Common myeloid progenitor, CD34-positive (primary cell): ENCODE results near the gene AKTIP. TPM values are rescaled to one million over a fixed set of nuclear protein-coding genes. Genes with fewer than 3 reads are reported as not detected.

Source experiments
- CTCF ChIA-PET: fragments of 350-600 bp; sonication (Branson Sonifier 250); formaldehyde crosslinking; loops from one replicate; lab custom pipeline; 2021; ENCODE audit warnings: antibody characterized with exemption; lab: Charles Lee
- POLR2A ChIA-PET: fragments of 350-600 bp; sonication (Branson Sonifier 250); formaldehyde crosslinking; loops from one replicate; lab custom pipeline; 2021; ENCODE audit warnings: antibody characterized with exemption; lab: Charles Lee
- DNase-seq, 3 donors: peaks; one replicate each; pipeline versions ENCODE4 v3.0.0 to v3.0.0-alpha.2; 2013
- H3K27ac ChIP-seq, 2 experiments: 1 replicate in 1 of 2; 2 replicates in 1 of 2; pipeline ENCODE4 v1.7.0; 2013; ENCODE audit warnings: inconsistent platforms in 2 of 2, low read length in 2 of 2, mild to moderate bottlenecking in 2 of 2, low read depth in 1 of 2, moderate library complexity in 1 of 2; ENCODE audit not compliant: severe bottlenecking in 2 of 2, insufficient read depth in 1 of 2, poor library complexity in 1 of 2
- H3K27me3 ChIP-seq, 5 experiments: replicated peaks in 2 of 5; 1 replicate in 3 of 5; 2 replicates in 2 of 5; pipeline versions ENCODE4 v1.6.1 to v1.7.0; 2013; ENCODE audit warnings: low read length in 4 of 5, mild to moderate bottlenecking in 2 of 5, moderate library complexity in 2 of 5, inconsistent platforms in 1 of 5; ENCODE audit not compliant: insufficient read depth in 5 of 5, control insufficient read depth in 4 of 5
- H3K36me3 ChIP-seq, 4 experiments: 1 replicate in 2 of 4; 2 replicates in 2 of 4; pipeline versions ENCODE4 v1.6.1 to v1.7.0; 2013; ENCODE audit warnings: low read length in 3 of 4, control low read depth in 1 of 4, mild to moderate bottlenecking in 1 of 4; ENCODE audit not compliant: control insufficient read depth in 4 of 4, insufficient read depth in 4 of 4
- H3K4me1 ChIP-seq, 4 experiments: 1 replicate in 3 of 4; 2 replicates in 1 of 4; pipeline versions ENCODE4 v1.6.1 to v1.7.1; 2013; ENCODE audit warnings: low read length in 3 of 4, mild to moderate bottlenecking in 3 of 4, control low read depth in 1 of 4, inconsistent platforms in 1 of 4, moderate library complexity in 1 of 4; ENCODE audit not compliant: control insufficient read depth in 4 of 4, insufficient read depth in 4 of 4; ENCODE audit errors: control extremely low read depth in 1 of 4
- H3K4me3 ChIP-seq, 7 experiments: 1 replicate in 4 of 7; 2 replicates in 3 of 7; pipeline versions ENCODE4 v1.5.1 to v1.7.0; 2013; ENCODE audit warnings: mild to moderate bottlenecking in 7 of 7, low read length in 6 of 7, moderate library complexity in 6 of 7, inconsistent platforms in 2 of 7, low read depth in 2 of 7, control low read depth in 1 of 7; ENCODE audit not compliant: insufficient read depth in 4 of 7, control insufficient read depth in 1 of 7; ENCODE audit errors: extremely low read depth in 1 of 7
- H3K9me3 ChIP-seq, 5 experiments: 1 replicate in 4 of 5; 2 replicates in 1 of 5; pipeline versions ENCODE4 v1.6.1 to v1.7.1; 2013; ENCODE audit warnings: low read length in 4 of 5, mild to moderate bottlenecking in 2 of 5, inconsistent platforms in 1 of 5, low read depth in 1 of 5, moderate library complexity in 1 of 5; ENCODE audit not compliant: control insufficient read depth in 4 of 5, insufficient read depth in 2 of 5; ENCODE audit errors: control extremely low read depth in 1 of 5
- WGBS: methylation state at CpG from one replicate; pipeline ENCODE4 v1.1.5; 2013; ENCODE audit not compliant: insufficient coverage; 5-methylcytosine and 5-hydroxymethylcytosine counted together
- polyA plus RNA-seq: library from polyadenylated mRNA; unstranded; fragments of 120-200 nt; gene quantifications from one replicate; pipeline ENCODE4 v1.2.1, GENCODE V29; 2013

AKTIP gene
- 8.8 TPM for polyA plus RNA-seq

DNA sequence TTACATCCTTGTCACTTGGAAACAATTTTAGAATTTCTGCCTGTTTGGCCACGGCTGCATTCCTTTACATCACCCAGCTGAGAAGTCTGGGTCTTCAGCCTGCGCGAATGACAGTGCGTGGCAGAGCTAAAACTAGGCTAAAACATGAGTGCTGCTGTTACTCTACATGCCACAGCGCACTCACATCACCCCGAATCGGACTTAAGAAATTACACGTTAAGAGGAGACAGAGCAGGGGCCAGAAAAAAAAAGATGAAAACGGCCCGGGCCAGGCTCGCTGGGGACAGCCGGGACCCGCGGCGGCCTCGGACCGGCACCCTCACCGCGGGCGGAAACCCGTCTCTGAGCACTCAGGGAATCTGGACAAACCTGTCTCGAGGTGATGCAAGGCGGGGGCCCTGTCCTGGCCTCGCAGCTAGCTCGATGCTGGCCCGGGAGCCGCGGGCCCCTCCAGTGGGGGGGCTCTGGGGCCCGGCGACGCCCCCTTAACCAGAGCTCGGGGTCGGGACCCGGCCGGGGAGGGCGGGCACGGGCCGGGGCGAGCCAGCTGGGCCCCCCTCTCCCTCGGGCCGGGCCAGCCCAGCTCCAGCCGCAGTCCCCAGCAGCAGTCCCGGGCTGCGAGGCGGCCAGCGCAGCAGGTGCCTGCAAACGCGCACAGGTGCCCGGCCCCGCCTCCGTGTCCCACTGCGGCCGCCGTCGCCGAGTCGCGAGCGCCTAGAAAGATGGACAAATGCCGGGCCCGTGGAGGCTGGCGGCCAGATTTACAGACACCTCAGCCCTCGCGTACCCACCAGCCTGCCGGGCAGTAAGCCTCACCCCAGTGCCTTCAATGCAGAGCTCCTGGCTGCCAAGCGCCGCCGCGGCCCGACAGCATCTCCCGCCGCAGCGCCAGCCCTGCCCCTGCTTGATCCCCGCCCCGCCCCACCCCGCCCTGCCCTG is at the start of gene AKTIP:
Gene AKTIP (minus strand): TSS at position 879 of the 939 bp plus-strand sequence. CDS start 2,950 bp downstream, outside the sequence.
- Histone ChIP-seq H3K4me3 (peak within 1 kb of the TSS; percentile 71 to 89 (median 81)), H3K4me1 (peaks cover 2 to 22% (median 15%) of the 10 kb centered on the region in 4 experiments), H3K27me3 (peaks cover 0 to 14% (median 12%) of the 10 kb centered on the region in 5 experiments), H3K27ac (peak within 1 kb of the TSS in 1 of 2 experiments; percentile 54), H3K36me3 (peaks cover 0 to 1% (median under 1%) of the 10 kb centered on the region in 4 experiments), H3K9me3 (no peaks in the 10 kb centered on the region)
- peak in 2 of 3 donors; percentile 60 to 73 for DNase-seq
- under 1% methylated on average over 70 of the region's 76 CpGs for WGBS
- POLR2A ChIA-PET: no interaction called here
- CTCF ChIA-PET: interaction anchor here (1.0 to 1.4 kb wide), 4 partner anchors 9 to 321 kb away, joined by 3 to 4 read pairs (median 3); no protein-coding TSS in a partner anchor

DNA sequence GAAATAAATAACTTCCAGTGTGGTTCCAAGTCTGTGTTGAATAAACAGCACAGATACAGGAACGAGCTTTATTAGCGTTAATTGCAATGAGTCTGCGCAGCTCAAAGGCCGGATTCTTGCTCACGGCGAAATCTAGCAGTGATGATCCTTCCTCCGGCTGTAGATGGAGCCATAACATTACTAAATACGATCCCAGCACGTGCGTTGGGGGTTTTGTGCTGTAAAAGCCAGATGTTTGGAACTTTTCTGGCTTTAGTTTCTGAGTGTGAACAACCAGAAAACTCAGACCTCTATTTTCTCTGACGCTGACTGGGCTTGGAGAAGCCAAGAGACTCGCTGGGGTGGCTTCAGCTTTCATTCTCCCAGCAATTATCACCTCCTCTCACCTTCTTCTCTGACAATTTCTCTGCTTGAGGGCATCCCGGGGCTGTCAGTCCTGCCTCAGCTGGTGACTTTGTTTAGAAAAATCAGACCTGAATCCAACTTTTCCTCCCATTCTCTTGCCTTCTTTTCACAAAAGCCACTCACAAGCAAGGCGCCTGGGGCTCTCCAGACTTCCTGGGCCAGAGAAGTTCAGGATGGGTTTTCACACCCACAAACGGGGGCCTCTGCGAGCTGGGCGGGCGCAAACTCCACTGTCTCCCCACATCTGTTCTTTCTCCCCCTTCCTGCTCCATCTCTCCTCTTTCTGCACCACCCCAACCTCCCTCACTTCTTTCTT is 47.1 kb upstream of the AKTIP start:
- ChIA-PET CTCF (interaction anchor here (0.7 to 2.2 kb wide), 13 partner anchors 9 to 1822 kb away, joined by 3 to 6 read pairs (median 3); no protein-coding TSS in a partner anchor), POLR2A (no interaction called here)
- Histone ChIP-seq H3K9me3 (no peaks in the 10 kb centered on the region), H3K4me1 (peaks cover 0 to 5% (median 1%) of the 10 kb centered on the region in 4 experiments), H3K36me3 (no peaks in the 10 kb centered on the region), H3K27me3 (peaks cover 2 to 63% (median 29%) of the 10 kb centered on the region in 5 experiments), H3K4me3 (no peak overlapping the region), H3K27ac (no peak overlapping the region)
- peak; percentile 78 to 87 (median 86) for DNase-seq
- 20% methylated on average over 18 of the region's 18 CpGs for WGBS

DNA sequence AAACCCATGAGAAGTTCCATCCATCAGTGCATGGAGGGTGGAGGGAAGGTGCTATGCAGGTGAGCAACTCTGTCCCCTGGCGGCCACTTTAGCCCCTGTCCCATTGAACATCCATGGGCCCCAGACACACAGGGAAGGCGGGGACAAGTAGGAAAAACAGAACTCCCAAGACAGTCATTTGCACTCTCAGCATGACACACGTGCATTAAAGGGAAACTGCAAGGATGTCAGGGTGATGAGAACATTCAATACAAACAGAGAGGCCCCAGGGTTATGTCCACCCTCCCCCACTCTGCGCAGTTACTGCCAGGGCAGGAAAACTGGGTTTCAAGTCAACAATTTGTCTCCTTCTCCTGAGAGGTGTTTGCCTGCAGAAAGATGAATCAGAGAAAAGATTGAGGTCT is 44.0 kb upstream of the AKTIP start:
- H3K27ac ChIP-seq: no peak overlapping the region
- no peaks in the 10 kb centered on the region for H3K36me3 ChIP-seq
- ChIA-PET POLR2A (no interaction called here), CTCF (interaction anchor here (1.1 to 1.4 kb wide), 4 partner anchors 15 to 229 kb away, joined by 3 read pairs; no protein-coding TSS in a partner anchor)
- peaks cover 0 to 2% (median 0%) of the 10 kb centered on the region in 5 experiments for H3K9me3 ChIP-seq
- H3K27me3 ChIP-seq: peaks cover 2 to 73% (median 26%) of the 10 kb centered on the region in 5 experiments
- WGBS: 52% methylated on average over 4 of the region's 4 CpGs
- peaks cover 0 to 5% (median 1%) of the 10 kb centered on the region in 4 experiments for H3K4me1 ChIP-seq
- no peak for DNase-seq
- H3K4me3 ChIP-seq: no peak overlapping the region

DNA sequence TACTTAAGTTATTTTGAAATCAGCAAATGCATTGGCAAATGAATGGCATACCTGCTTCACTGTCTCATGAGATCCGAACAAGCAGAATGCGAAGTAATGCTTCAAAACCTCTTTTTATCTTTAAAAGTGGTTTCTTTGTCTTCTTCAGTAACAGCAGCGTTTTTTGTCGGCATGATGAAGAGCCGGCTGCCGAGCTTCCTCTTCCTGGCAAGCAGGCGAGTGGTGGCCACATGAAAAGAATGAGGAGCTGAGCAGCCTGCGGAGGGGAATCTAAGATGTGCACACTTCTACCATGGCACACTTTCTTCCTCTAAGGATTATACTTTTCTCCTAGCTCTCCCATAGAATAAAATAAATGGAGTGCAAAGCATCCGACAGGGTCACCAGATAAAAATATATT is 42.4 kb upstream of the AKTIP start:
- Histone ChIP-seq H3K36me3 (no peaks in the 10 kb centered on the region), H3K4me3 (no peak overlapping the region), H3K9me3 (peaks cover 0 to 2% (median 0%) of the 10 kb centered on the region in 5 experiments), H3K4me1 (peaks cover 0 to 5% (median 1%) of the 10 kb centered on the region in 4 experiments), H3K27ac (no peak overlapping the region), H3K27me3 (peaks cover 2 to 76% (median 23%) of the 10 kb centered on the region in 5 experiments)
- POLR2A ChIA-PET: no interaction called here
- CTCF ChIA-PET: interaction anchor here (0.8 to 2.5 kb wide), 6 partner anchors 9 to 41 kb away, joined by 3 to 7 read pairs (median 3); no protein-coding TSS in a partner anchor
- DNase-seq: peak; percentile 17 to 77 (median 71)
- 9% methylated on average over 6 of the region's 9 CpGs for WGBS

DNA sequence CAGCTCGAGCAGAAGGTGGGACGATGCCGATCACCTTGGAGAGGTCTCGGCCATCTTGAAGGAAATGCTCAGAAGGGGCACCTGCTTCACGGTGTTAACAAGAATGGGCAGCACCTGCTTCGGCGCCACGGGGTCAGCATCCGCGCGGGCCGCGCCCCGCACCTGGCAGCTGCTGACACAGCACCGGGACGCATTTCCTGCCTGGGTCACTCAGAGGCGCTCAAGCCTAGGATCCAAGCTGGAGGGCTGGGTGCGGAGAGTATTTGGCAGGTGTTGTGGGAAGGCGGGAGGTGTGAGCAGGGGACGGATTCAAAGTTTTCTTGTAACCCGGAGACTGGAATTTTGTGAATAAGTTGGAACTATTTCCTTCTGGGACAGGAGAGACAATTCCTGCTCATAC is 39.3 kb upstream of the AKTIP start:
- Histone ChIP-seq H3K4me1 (peaks cover 0 to 3% (median 1%) of the 10 kb centered on the region in 4 experiments), H3K4me3 (no peak overlapping the region), H3K9me3 (peaks cover 0 to 4% (median 0%) of the 10 kb centered on the region in 5 experiments), H3K27ac (no peak overlapping the region), H3K27me3 (peaks cover 0 to 50% (median 19%) of the 10 kb centered on the region in 5 experiments), H3K36me3 (no peaks in the 10 kb centered on the region)
- ChIA-PET CTCF (no interaction called here), POLR2A (no interaction called here)
- 56% methylated on average over 21 of the region's 21 CpGs for WGBS
- no peak for DNase-seq

DNA sequence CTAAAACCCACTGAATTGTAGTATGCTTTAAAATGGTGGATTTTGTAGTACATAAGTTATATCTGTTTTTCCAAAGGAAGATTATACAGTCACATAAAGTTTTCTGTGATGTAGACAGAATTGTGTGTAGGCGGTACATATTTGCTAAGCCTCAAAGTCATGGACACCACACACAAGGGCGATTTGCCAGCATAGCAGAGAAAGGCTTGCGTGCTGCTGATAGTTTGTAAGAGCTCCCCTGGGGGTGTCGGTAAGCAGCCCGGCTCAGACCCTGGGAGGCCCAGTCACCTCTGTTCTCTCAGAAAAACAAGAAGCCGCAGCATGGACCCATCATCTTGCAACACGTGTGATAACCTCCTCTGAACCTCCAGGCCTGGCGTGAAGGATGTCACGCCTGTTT is 38.3 kb upstream of the AKTIP start:
- 96% methylated on average over 9 of the region's 9 CpGs for WGBS
- Histone ChIP-seq H3K27me3 (peaks cover 0 to 46% (median 12%) of the 10 kb centered on the region in 5 experiments), H3K4me1 (peaks cover 0 to 3% (median 1%) of the 10 kb centered on the region in 4 experiments), H3K36me3 (no peaks in the 10 kb centered on the region), H3K4me3 (no peak overlapping the region), H3K9me3 (peaks cover 0 to 4% (median 0%) of the 10 kb centered on the region in 5 experiments), H3K27ac (no peak overlapping the region)
- CTCF ChIA-PET: no interaction called here
- POLR2A ChIA-PET: no interaction called here
- no peak for DNase-seq
